GM21528 (cell line): Measurements from ENCODE around the gene TBC1D21.

Experiments
- ATAC-seq: cut with Tn5 transposase; IDR thresholded peaks from one replicate; pipeline ENCODE4 v1.9.1; 2021; ENCODE audit warnings: mild to moderate bottlenecking, moderate library complexity; ENCODE audit not compliant: unreplicated experiment, low FRiP score

The TBC1D21 gene

GRCh38 chr15:73888224-73889041 is 15.1 kb downstream of the TBC1D21 start:
- no peak for ATAC-seq

GRCh38 chr15:73889053-73889761 is 15.8 kb downstream of the TBC1D21 start:
- no peak for ATAC-seq

- ATAC-seq = no peak
Measured at GRCh38 chr15:73889762-73890124, 16.4 kb downstream of the TBC1D21 start.

GRCh38 chr15:73891328-73892315 is 18.3 kb downstream of the TBC1D21 start:
- ATAC-seq = no peak

- no peak for ATAC-seq
Measured at GRCh38 chr15:73892446-73893226, 19.3 kb downstream of the TBC1D21 start.

GRCh38 chr15:73894133-73894814 is 20.9 kb downstream of the TBC1D21 start:
- no peak for ATAC-seq

- no peak for ATAC-seq
Measured at GRCh38 chr15:73897441-73898261, 24.3 kb downstream of the TBC1D21 start.

GRCh38 chr15:73899197-73900094 is 26.1 kb downstream of the TBC1D21 start:
- ATAC-seq = no peak

GRCh38 chr15:73900095-73900712 is 26.8 kb downstream of the TBC1D21 start:
- ATAC-seq = no peak

GRCh38 chr15:73901126-73901810 is 27.9 kb downstream of the TBC1D21 start:
- ATAC-seq = no peak

GRCh38 chr15:73902121-73903020 is 29.0 kb downstream of the TBC1D21 start:
- no peak for ATAC-seq

GRCh38 chr15:73904026-73904815 is 30.9 kb downstream of the TBC1D21 start:
- ATAC-seq = no peak

- ATAC-seq = no peak
Measured at GRCh38 chr15:73905225-73905827, 32.0 kb downstream of the TBC1D21 start.

GRCh38 chr15:73906346-73907034 is 33.1 kb downstream of the TBC1D21 start:
- no peak for ATAC-seq
